HG02884 (cell line): ENCODE measurements around the gene FADS3.
A peak's percentile ranks its signal among the peaks of the same experiment; 100 is the strongest.
"Not testable (repeated sequence)": the region's sequence is repeated elsewhere in the genome, so short reads cannot be mapped to it uniquely, and the experiment has no call there.

ENCODE experiments used
- ATAC-seq: cut with Tn5 transposase; IDR thresholded peaks from one replicate; pipeline ENCODE4 v1.9.1; 2021; ENCODE audit warnings: mild to moderate bottlenecking, moderate library complexity; ENCODE audit not compliant: unreplicated experiment

The FADS3 gene

DNA sequence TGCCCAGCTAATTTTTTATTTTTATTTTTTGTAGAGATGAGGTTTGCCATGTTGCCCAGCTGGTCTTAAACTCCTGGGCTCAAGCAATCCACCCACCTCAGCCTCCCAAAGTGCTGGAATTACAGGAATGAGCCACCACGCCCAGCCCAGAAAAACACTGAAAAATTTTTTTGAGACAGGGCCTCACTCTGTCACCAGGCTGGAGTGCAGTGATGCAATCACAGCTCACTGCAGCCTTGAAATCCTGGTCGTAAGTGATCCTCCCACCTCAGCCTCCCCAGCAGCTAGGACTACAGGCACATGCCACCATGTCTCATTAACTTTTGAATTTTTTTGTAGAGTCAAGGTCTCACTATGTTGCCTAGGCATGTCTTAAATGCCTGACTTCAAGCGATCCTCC lies 9.1 kb downstream of the FADS3 start:
- not testable (repeated sequence) for ATAC-seq

DNA sequence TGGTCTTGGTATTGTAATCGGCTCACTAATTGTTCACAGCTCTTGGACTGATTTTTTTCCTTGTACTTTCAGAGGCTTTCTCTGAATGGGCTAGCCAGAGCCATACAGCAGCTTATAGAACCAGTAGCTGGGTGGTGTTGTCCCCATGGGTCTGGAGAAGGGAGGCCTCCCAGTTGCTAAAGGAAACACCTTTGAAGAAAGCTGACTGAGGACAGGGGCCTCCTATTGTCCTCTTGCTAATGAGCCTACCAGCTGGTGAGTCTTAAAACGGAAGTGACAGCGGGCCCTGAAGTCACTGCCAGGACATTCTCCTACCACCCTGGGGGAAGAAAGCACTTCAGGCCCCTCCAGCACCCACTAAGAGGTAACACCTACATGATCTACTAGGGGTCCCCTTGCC lies 9.9 kb downstream of the FADS3 start:
- ATAC-seq: no peak

DNA sequence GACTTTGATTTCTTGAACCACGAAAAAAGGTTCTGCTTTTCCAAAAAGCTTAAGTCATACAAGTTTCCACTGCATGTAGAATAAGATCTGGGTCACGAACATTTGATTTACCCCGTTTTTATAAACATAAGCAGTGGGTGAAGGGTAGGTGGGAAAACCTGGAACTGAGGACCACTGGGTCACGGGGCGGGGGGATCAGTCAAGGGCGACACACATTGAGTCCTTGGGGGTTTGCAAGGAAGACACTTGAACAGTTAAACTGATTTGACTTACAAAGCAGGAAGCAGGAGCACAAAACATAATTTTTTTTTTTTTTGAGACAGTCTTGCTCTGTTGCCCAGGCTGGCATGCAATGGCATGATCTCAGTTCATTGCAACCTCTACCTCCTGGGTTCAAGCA lies 10.9 kb downstream of the FADS3 start:
- no peak for ATAC-seq

- no peak for ATAC-seq
These were observed 11.3 kb downstream of the FADS3 start for GRCh38 chr11:61880031-61880430.

GRCh38 chr11:61879152-61879551 lies 12.2 kb downstream of the FADS3 start:
- ATAC-seq: no peak

- no peak for ATAC-seq
These were observed 15.6 kb downstream of the FADS3 start for GRCh38 chr11:61875698-61876097.

DNA sequence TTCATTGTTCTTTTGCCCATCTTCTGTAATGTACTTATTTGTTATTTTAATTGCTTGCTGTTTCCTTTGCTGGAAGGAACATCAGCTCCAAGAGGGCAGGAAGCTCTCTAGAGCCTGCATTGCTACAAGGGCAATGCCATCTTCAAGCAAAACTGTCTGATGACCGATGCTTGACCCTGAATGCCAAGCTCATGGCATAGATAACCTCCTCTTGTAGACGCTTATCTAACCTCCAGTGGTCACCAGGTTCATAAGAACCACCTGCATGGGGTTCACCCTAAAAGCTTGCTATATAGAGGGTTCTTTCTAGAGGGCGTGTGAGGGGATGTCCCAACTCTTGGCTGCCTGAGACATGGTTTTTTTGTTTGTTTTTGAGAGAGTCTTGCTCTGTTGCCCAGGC lies 16.5 kb downstream of the FADS3 start:
- ATAC-seq: no peak

DNA sequence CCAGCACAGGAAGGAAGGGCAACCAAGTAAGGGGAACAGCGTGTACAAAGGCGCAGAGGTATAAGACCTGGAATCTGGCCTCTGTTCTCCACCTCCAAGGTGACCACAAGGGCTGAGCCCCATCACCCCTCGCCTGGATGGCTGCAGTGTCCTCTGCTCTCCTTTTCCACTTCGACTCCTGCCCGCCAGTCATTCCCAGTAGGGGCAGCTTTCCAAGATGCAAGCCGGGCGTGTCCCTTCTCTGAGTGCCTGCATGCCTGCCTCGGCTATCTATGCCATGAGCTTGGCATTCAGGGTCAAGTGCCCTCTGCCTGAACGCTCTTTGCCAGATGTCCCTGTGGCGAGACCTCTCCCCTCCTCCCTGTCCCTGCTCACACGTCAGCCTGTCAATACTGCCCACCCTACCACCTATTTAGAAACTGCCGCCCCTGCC lies 17.0 kb downstream of the FADS3 start:
- ATAC-seq: no peak

DNA sequence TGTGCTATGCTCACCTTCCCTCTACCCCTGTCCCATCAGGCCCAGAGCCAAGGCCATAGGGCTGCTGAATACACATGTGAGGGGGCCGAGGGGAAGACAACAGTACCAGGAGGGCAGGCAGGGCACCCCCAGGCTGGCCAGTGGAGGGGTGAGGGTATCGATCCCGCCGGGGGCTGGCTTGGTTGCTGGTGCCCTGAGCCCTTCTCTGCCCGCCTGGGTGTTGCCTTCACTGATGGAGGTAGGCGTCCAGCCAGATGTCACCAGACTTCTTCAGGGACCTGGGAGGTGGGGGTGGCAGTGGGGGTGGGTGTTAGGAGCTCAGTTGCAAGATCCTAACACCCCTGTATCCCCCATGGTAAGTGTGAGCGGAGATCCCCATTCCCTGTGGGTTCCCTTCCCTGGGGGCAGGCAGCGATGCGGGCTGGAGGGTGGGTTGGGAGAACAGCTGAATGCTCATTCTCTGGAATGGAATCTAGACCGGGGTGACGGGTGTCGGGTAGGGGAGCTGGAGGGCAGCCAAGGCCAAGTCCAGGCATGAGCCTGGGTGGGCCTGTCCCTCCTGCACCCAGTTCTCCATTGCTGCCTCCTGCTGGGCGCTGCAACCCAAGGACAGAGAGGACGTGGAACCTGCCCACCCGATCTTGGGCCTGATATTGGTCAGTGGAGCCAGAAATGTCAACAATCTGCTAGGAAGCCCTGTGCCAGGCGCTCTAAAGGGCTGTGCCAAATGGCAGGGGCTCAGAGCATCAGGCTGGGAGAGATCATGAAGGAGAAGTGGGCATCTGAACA lies 17.6 kb downstream of the FADS3 start:
- no peak for ATAC-seq

DNA sequence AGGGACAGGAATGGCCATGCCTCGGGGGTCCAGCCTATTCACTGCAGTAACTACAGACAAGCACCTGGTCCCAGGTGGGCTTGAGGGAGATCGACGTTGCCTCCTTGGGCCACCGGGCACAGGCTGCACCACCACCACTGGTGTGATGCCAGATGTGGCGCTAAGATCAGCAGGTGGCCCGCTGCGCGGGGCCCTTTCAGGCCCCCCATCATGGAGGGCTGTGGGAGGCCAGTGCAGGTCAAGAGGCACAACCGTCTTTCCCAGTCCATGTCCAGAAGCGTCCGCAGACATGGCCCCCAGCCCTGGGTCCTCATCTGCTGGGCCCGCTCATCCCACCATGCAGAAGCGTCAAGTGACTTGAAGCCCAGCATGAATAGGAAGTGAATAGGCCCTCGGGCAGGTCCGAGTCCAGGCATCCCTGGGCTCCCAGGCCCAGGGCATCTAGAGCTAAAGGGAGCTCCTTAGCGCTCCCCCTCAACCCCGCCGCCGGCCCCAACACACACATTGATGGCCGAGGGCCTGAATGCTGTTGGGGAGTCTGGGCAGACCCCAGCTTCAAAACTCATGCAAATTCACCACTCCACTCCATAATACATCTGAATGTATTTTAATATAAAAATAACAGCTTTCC lies 18.3 kb downstream of the FADS3 start:
- no peak for ATAC-seq

DNA sequence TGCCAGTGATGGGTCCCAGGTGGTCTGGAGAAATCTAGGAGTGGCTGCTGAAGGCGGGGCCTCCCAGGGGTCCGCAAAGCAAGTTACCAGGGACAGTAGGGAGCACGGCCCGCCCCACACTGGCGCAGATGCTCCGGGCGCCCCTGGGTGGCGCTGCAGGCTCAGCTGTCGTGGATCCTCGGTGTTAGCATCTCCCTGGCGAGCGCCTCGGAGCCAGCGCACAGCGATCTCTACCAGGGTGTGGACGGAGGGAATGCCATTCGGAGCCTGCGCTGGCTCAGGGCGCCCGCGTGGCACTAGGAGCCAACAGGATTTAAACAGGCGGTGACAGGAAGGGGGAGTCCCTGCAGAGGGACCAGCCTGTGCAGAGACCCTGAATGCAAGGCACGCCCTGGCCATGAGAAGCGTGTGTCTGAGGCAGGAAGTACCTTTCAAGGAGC lies 20.2 kb downstream of the FADS3 start:
- peak; percentile 68 for ATAC-seq

DNA sequence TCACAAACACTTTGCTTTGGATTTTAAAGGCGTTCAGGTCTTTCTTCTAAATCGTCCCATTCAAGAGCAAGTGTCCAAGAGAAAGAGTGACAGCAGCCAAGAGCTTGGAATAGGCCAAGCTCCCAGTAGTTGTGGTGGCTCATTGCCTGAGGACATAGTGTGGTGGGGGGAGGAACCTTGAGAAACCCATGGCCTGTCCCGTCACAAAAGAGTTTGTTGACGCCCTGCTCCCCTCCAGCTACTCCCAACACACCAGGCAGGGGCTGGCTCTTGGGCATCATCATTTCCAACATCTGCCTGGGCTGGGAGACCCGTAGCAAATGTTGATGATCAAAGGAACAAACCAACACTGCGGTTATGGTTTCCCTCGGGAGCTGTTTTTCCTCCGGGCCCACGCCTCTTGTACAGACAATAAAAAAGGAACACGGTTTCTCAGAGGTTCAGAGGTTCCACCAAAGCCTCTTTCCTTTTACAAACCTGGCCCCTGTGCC lies 20.8 kb downstream of the FADS3 start:
- ATAC-seq: no peak

DNA sequence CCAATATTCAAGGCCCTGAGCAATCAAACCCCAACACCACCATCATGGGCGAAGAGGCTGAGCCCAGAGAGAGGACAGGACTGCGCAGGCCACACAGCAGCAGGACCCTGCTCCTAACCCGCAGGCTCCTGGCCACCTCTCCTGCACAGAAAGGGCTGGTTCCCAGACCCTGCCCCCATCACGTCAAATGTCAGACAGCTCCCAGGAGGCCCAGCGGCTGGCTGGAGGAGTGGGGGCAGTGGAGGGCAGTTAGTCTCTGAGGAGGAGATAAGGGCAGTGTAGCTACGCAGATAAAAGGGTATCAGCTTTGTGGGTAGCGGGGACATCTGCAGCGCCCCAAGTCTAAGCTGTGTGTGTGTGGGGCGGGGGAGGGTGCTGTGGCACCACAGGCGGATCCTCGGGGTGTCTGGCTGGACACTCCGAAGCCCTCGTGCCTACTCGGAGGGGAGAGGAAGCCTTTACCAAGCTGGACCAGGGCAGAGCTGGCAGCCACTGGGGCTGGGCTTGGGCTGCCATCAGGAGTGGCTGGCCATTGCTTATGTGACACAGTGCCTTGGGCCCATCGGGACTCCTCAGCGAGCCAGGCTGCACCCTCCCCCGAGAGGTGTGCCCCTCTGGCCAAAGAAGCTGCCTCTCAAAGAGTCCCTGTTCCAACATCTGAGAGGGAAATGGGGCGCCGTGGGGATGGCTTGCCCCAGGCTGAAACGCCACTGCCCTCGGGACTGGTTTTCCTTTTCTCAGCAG lies 21.5 kb downstream of the FADS3 start:
- no peak for ATAC-seq

DNA sequence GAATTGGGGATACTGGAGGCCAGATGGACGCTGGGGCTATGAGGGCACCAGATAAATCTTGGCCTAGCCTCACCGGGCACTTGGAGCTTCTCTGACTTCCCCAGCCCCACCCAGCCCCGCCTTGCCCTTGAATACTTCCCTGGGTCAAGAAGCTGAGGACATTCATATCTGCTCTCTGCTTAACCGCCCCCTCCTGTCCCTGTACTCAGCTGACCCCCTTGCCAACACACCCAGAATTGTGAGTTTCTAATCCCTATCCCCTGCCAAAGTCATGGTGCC lies 22.0 kb downstream of the FADS3 start:
- no peak for ATAC-seq

DNA sequence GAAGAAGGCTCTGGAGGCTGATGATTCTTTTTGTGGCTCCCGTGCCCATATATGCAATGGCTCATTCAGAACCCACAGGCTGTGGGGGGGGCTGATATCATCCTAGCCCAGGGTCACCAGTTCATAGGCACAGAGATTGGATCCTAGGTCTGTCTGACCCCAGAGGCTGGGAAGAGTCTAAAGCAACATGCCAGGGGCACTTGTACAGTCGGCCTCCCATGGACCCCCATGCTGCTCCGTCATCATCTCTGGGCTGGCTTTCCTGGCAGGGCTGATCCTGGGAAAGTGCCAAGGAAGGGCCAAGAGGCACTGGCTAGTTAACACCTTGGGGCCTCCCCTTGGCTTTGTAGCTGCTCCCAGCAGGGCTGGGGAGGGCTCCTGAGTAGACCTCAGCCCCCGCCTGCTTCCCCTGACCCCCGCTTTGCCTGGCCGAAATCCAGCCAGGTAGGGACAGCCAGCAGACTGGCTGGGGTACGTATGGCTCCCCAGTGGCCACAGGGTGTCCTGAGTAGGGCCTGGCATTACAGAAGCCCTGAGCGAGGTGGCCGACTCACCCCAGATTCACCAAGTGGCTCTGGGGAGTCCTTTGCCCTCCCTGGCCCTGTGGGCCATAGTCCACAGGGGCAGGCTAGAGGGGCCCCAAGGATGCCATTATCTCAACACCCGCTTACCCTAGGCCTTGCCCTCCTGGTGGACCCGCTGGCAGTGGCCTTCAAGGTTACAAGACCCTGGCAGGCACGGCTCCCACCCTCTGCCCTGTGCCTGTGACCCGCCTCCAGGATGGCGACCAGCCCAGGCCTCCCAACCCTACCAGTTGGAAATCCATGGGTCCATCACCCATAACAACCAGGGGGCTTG lies 22.5 kb downstream of the FADS3 start:
- ATAC-seq: no peak

DNA sequence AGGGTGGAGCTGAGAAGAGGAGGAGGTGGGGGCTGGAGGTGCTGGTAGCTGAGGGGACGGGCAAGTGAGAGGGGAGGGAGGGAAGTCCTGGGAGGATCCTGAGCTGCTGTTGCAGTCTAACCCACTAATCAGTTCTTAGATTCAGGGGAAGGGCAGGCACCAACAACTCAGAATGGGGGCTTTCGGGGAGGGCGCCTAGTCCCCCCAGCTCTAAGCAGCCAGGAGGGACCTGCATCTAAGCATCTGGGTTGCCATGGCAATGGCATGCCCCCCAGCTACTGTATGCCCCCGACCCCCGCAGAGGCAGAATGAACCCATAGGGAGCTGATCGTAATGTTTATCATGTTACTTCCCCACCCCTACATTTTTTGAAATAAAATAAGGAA lies 24.4 kb downstream of the FADS3 start:
- no peak for ATAC-seq

- ATAC-seq: no peak
These were observed 25.0 kb downstream of the FADS3 start for GRCh38 chr11:61866231-61866957.

GRCh38 chr11:61864814-61865775 lies 26.2 kb downstream of the FADS3 start:
- no peak for ATAC-seq

- ATAC-seq: no peak
These were observed 27.7 kb downstream of the FADS3 start for GRCh38 chr11:61863548-61864081.
